GM12892 (cell line): ENCODE measurements around the gene IFNK. TPM values are rescaled to one million over a fixed set of nuclear protein-coding genes. Genes with fewer than 3 reads are reported as not detected.

Experiments
- DNase-seq: peaks from one replicate; pipeline ENCODE4 v3.0.0; 2011; ENCODE audit not compliant: insufficient read length
- FAIRE-seq: peaks from 2 replicates; lab custom pipeline; 2011; peaks lifted over from hg19 to GRCh38; lab: Jason Lieb, UNC
- POLR2A ChIP-seq: IDR thresholded peaks from 2 replicates; pipeline ENCODE4 v1.6.1; 2011; ENCODE audit warnings: low read depth, low read length, control low read depth
- POLR2AphosphoS5 ChIP-seq: IDR thresholded peaks from 2 replicates; pipeline ENCODE4 v1.6.1; 2011; ENCODE audit warnings: low read depth, low read length, control low read depth
- TAF1 ChIP-seq: IDR thresholded peaks from 2 replicates; pipeline ENCODE4 v1.6.1; 2011; ENCODE audit warnings: low read depth, mild to moderate bottlenecking, control low read depth, low read length, borderline replicate concordance
- polyA plus RNA-seq: library from polyadenylated mRNA; unstranded; fragments of >200 nt; gene quantifications from one replicate; pipeline ENCODE4 v1.2.1, GENCODE V29; 2012; ENCODE audit warnings: missing spikeins, inconsistent platforms; ENCODE audit not compliant: missing spikeins

IFNK gene, protein sequence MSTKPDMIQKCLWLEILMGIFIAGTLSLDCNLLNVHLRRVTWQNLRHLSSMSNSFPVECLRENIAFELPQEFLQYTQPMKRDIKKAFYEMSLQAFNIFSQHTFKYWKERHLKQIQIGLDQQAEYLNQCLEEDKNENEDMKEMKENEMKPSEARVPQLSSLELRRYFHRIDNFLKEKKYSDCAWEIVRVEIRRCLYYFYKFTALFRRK
- 0.32 TPM for polyA plus RNA-seq

- no peak for FAIRE-seq
- DNase-seq: no peak
- TF ChIP-seq POLR2AphosphoS5: no peak
- TF ChIP-seq POLR2A: no peak
- no peak for TF ChIP-seq TAF1
Observed at GRCh38 chr9:27524236-27524635, at the start of gene IFNK. TSS of gene IFNK (plus strand) at chr9:27524290. CDS start at chr9:27524337, 47 bp downstream.

DNA sequence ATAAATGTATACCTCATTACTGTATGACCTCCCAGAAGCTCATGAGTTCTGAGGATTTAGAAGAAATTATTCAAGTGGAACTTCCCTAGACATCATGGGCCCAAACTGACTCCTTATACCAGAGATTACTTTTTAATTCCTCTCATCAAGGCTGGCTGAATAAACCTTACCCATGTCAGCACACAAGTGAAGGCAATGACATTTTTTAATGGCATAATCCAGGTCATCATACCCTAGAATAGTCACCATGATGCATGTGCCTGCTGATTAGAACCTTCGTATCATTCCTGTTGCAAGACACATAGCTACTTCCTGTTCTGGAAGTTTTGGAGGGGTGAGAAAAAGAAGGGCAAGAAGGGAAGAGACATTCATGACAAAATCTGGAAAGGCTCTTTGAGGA lies 49.8 kb upstream of the IFNK start:
- FAIRE-seq: no peak
- no peak for DNase-seq

DNA sequence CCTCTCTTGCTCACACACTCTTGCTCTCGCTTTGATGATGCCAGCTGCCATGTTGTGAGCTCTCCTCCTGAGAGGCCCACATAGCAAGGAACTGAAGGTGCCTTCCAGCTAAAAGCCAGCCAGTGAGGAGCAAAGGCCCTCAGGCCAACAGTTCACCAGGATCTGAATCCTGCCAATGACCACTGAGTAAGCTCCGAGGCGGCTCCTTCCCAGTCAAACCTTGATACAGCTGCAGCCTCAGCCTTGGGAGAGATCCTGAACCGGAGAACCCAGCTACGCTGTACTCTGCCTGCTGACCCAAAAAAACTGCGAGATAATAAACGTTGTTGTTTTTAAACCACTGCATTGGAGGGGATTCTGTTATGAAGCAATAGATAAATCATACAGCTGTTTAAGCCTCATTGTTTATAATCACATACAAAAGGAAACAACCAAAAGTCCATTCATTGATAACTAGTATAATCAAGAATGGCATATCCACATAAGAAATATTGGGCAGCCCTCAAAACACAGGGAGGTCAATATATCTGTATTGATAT lies 49.0 kb upstream of the IFNK start:
- TF ChIP-seq TAF1 (no peak), POLR2AphosphoS5 (no peak), POLR2A (no peak)
- DNase-seq: no peak
- no peak for FAIRE-seq

More for the DNA sequence above, 49.8 kb upstream of the IFNK start:
- TF ChIP-seq POLR2AphosphoS5 (no peak), POLR2A (no peak), TAF1 (no peak)

DNA sequence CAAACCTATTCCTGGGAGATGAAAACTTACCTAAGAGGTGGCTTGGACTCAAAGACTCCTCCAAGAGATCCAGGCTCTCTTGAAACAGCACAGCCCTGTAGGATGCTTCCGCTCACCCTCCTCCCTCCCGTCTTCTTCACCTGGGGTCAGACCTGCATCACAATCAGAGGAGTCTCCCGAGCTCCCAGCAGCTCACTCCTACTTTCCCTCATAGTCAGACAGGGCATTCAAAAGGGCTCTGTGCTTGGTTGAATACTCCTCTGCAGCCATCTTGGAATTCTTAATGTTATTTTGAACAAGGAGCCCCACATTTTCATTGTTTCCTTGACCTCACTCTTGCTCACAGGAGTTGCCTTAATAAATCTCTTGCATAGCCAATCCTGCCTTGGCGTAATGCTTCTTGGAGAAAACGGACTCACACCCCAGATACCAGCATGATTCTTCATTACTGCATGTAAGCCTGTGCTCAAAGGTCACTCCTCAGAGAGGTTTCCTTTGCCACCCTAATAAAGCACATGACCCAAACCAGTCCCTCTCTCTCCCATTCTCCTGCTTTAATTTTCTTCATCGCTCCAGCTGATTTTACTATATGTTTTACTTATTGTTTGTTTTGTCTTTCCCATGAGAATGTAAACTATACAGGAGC lies 47.1 kb upstream of the IFNK start:
- FAIRE-seq (no peak), DNase-seq (no peak)
- TF ChIP-seq POLR2AphosphoS5: no peak

DNA sequence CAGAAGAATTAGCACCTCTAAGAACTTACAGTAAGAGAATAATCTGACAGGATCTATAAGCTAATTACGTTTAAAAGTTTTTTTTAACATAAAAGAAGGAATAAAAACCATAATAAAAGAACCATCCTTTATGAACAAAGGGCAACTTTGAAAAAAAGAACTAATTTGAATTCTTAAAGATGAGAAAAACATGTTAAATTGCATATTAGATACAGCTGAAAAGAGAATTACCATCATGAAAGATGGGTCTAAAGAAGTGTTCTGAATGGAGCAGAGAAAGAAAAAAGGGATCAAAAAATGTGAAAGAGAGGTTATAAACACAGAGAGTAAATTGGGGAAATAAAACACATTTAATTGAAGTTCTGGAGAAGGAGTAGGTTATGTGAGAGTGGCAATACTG lies 45.8 kb upstream of the IFNK start:
- DNase-seq (no peak), FAIRE-seq (no peak)
- TF ChIP-seq POLR2A (no peak), TAF1 (no peak), POLR2AphosphoS5 (no peak)

DNA sequence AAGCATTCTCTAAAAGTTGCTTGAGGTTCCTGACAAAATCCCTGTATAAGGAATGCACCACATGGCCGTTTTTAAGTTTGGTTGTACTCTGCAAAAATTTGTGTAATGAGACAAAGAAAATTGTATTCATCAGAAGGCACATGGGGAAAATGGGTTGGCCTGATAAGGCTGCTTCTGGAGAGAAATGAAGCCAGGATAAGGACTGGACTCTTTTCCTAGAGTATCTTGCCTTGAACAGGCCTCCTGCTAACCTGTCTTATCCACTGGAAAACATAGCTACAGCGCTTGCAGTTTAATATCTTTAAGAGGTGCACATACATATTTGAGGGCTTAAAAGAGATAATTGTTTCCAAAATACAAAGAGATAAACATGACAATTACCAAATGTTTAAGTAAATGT lies 41.4 kb upstream of the IFNK start:
- FAIRE-seq: no peak
- no peak for DNase-seq
- no peak for TF ChIP-seq POLR2AphosphoS5
- TF ChIP-seq TAF1: no peak
- TF ChIP-seq POLR2A: no peak

- DNase-seq: no peak
- FAIRE-seq: no peak
- TF ChIP-seq POLR2AphosphoS5 (no peak), POLR2A (no peak), TAF1 (no peak)
Observed at GRCh38 chr9:27483576-27483975, 40.5 kb upstream of the IFNK start.

DNA sequence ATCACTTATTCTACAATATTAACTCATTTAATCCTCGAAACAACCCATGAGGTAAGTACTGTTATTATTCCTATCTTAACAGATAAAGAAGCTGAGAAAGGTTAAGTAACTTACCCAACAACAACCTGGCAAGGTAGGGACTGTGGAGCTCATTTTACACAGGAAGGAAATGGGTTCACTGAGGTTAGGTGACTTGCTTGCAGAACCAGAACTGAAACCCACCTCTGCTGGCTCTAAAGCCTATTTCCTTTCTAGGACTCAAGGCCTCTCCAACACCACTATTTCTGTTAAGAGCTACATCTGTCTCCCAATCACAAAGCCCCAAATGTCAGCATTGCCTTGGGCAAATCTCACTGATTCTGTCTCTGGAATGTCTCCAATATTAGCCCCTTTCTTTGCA lies 38.9 kb upstream of the IFNK start:
- peak; percentile 81 for FAIRE-seq
- DNase-seq: peak; percentile 16
- TF ChIP-seq POLR2A (no peak), POLR2AphosphoS5 (no peak), TAF1 (no peak)

DNA sequence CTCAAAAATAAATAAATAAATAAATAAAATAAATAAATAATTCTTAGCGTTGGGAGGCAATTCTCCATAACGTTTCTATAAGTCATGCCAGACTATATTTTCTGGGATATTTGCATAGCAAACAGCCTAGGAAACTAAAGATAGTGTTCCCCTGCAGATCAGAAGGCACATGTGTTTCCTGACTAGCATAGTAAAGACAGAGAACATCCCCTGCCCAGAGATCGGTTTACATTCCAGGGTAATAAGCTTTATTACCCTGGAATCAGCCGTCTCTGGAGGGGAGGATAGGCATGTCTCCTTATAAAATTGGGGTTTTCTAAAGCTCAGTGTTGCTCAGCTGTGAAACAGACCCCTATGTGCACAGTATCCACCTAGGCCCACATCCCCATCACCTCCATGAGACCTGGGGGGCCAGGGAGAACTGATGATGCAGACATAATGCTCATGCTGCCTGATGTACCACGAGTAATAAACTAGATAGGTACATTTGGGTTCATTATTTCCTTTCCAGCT lies 36.9 kb upstream of the IFNK start:
- TF ChIP-seq POLR2AphosphoS5: no peak
- TF ChIP-seq TAF1: no peak
- no peak for TF ChIP-seq POLR2A
- no peak for DNase-seq
- peak; percentile 33 for FAIRE-seq

- TF ChIP-seq POLR2A (no peak), POLR2AphosphoS5 (no peak), TAF1 (no peak)
- FAIRE-seq (no peak), DNase-seq (no peak)
Observed at GRCh38 chr9:27487927-27488326, 36.2 kb upstream of the IFNK start.

- FAIRE-seq (no peak), DNase-seq (peak; percentile 12)
- TF ChIP-seq POLR2A (no peak), POLR2AphosphoS5 (no peak), TAF1 (no peak)
Observed at GRCh38 chr9:27489087-27489876, 34.8 kb upstream of the IFNK start.

DNA sequence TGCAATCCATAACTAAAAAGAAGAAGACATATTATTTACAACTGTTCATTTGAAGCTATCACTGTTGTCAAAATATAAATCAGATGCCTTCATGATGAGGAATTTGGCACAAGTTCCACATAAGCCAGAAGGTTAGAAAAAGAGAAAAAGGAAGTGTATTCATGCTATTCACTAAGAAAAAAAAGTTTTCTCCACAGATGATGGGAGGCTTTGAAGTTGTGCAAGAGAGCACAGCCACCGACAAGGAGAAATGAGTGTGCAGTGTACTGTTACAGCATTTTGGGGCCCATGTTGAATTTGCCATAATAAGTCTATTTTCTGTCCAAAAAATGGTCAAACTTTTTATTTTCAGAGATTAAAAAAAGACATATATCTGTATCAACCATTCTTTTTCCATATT lies 32.9 kb upstream of the IFNK start:
- DNase-seq (no peak), FAIRE-seq (no peak)
- no peak for TF ChIP-seq POLR2AphosphoS5
- TF ChIP-seq POLR2A: no peak
- TF ChIP-seq TAF1: no peak
